Epithelial cell of proximal tubule (primary cell): ENCODE measurements around the gene CCR2. TPM values are rescaled to one million over a fixed set of nuclear protein-coding genes. Genes with fewer than 3 reads are reported as not detected.
A peak's percentile ranks its signal among the peaks of the same experiment; 100 is the strongest.
"Not testable (repeated sequence)": the region's sequence is repeated elsewhere in the genome, so short reads cannot be mapped to it uniquely, and the experiment has no call there.

ENCODE experiments used
- DNase-seq: peaks from one replicate; pipeline ENCODE4 v3.0.0-alpha.2; 2011; ENCODE audit warnings: low read depth
- H3K4me3 ChIP-seq: 2 replicates; pipeline ENCODE4 v1.5.1; 2011; ENCODE audit warnings: low read depth, mild to moderate bottlenecking, low read length
- CTCF ChIP-seq: conservative IDR thresholded peaks from 2 replicates; pipeline ENCODE4 v1.5.1; 2012; ENCODE audit warnings: low read depth, mild to moderate bottlenecking, low read length
- total RNA-seq: library from RNA; depleted of rRNA; stranded (reverse); fragments of >200 nt; gene quantifications from 2 replicates; pipeline ENCODE4 v1.2.3, GENCODE V29; 2015

Gene CCR2
- total RNA-seq, 1 donor from 2014 or later = not detected

- DNase-seq = no peak
- TF ChIP-seq CTCF = no peak
- no peak overlapping the region for H3K4me3 ChIP-seq
Observed at GRCh38 chr3:46400846-46401245, 46.9 kb downstream of the CCR2 start.

- TF ChIP-seq CTCF = no peak
- H3K4me3 ChIP-seq = no peak overlapping the region
- no peak for DNase-seq
Observed at GRCh38 chr3:46401579-46401978, 47.7 kb downstream of the CCR2 start.

DNA sequence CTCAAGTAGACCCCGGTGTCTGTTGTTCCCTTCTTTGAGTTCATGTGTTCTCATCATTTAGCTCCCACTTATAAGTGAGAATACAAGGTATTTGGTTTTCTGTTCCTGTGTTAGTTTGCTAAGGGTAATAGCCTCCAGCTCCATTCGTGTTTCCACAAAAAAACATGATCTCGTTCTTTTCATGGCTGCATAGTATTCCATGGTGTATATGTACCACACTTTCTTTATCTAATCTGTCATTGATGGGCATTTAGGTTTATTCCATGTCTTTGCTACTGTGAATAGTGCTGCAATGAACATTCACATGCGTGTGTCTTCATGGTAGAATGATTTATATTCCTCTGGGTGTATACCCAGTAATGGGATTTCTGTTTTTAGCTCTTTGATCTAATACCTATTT, 49.0 kb downstream of the CCR2 start:
- H3K4me3 ChIP-seq, DNase-seq: not testable (repeated sequence)

DNA sequence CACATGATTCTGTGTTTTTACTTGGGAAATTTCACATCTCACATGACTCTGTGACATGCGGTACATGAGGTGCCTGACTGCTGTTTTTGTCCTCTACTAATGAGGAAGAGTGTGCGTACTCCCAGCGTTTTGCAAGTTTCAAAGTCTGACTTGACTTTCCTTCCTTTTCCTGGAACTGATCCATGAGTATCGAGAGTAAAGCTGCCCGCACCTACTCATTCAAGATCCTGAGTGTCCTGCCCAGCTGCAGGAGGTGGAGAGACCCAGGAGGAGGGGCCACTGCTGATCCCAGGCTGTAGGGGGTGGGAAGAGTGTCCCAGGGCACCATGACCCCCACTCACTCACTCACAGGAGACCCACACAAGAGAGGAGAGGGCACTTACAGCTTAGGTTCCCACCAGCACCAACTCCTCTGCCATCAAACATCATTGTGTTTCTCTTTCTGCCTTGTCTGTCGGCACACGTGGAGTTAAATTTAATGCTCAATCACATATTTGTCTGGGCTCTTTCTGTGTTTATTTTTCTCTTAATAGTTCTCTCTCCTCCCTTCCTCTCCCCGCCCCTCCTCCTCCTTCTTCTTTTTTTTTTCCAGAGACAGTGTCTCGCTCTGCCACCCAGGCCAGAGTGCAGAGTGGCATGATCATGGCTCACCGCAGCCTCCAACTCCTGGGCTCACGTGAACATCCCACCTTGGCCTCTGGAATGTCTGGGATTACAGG, 51.5 kb downstream of the CCR2 start:
- peak overlapping the region; percentile 13 for H3K4me3 ChIP-seq
- DNase-seq = no peak
- TF ChIP-seq CTCF = no peak

DNA sequence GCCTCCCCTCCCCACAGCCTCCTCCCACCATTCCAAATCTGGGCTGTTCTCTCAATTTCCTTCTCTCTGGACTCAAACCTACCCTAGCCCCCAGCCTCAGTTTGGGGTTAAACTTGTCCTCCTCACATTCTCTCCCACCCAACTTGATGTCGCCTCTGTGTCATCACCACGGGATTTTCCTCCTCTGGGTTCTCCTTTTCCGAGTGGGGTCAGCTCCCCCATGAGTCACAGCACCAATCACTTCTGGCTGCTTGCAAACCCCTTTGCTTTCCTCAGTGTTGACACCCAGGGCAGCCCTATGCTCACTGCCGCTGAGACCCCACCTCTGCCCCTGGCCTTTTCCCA, 52.5 kb downstream of the CCR2 start:
- no peak overlapping the region for H3K4me3 ChIP-seq
- no peak for TF ChIP-seq CTCF
- DNase-seq = no peak

DNA sequence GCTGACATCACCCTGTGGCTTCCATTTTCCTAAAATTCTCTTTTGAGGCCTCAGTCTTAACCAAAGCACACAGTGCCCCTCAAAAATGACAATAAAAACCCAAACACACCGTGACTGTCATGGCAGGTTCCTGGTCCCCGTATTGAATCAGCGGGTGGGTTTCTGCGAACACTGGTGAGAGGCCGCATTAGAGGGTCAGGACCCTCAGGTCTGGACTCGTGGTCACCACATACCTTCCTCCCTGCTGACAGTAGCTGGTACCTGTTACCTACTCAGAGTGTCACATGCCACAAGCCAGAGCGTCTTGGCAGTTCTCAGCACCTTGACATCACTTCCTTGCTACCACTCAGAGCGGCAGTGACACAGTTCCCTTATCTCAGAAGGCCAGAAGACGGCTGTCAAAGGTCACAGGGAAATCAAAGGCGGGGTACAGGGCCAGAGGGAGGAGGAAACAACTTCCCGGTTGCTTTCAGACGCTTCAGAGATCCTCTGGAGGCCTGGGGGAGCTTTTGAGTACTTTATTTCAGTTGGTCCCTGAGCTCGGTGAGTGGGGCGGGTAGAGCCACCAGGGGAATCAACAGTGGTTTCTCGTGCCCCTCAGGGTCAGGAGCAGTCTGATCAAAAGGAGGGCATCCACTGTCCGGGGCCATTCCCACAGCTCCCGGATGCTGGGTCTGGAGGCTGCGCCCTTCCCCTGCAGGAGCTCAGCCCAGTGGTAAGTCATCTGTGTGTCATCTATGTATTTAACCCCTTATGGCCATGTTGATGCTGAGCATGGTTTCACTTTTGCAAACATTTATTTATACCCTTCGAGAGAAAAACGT, 53.1 kb downstream of the CCR2 start, which contains the start of the genes CCR5AS and CCRL2:
Gene CCR5AS (minus strand): TSS at position 279 of the 824 bp plus-strand sequence.
Gene CCRL2 (plus strand): TSS at position 472 of the 824 bp plus-strand sequence. CDS start 821 bp downstream, outside the sequence.
- no peak within 1 kb of the TSS for H3K4me3 ChIP-seq
- no peak for TF ChIP-seq CTCF
- DNase-seq = no peak

DNA sequence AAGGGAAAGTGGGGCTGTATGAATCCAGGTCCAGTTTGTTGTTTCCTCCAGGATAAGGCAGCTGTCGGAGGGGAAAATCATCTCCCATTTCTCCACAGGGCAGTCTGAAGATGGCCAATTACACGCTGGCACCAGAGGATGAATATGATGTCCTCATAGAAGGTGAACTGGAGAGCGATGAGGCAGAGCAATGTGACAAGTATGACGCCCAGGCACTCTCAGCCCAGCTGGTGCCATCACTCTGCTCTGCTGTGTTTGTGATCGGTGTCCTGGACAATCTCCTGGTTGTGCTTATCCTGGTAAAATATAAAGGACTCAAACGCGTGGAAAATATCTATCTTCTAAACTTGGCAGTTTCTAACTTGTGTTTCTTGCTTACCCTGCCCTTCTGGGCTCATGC, 54.1 kb downstream of the CCR2 start:
- TF ChIP-seq CTCF = no peak
- DNase-seq = no peak
- H3K4me3 ChIP-seq = no peak overlapping the region
